ENCODE measurements around the gene UIMC1.
A peak's percentile ranks its signal among the peaks of the same experiment; 100 is the strongest.
"Not testable (repeated sequence)": the region's sequence is repeated elsewhere in the genome, so short reads cannot be mapped to it uniquely, and the experiment has no call there.

Gene UIMC1

GRCh38 chr5:176881816-176882566 lies 124.6 kb downstream of the UIMC1 start:
- no peak for DNase-seq

- DNase-seq = no peak
Observed at GRCh38 chr5:176881021-176881749, 125.4 kb downstream of the UIMC1 start.

GRCh38 chr5:176880366-176881020 lies 126.1 kb downstream of the UIMC1 start:
- no peak for DNase-seq

- no peak for DNase-seq
Observed at GRCh38 chr5:176879663-176880361, 126.8 kb downstream of the UIMC1 start.

GRCh38 chr5:176878906-176879662 lies 127.5 kb downstream of the UIMC1 start:
- no peak for DNase-seq

GRCh38 chr5:176878463-176878862 lies 128.1 kb downstream of the UIMC1 start:
- no peak for DNase-seq

GRCh38 chr5:176877793-176878331 lies 128.7 kb downstream of the UIMC1 start:
- no peak for DNase-seq

GRCh38 chr5:176876506-176877431 lies 129.8 kb downstream of the UIMC1 start:
- DNase-seq = no peak

GRCh38 chr5:176875783-176876505 lies 130.6 kb downstream of the UIMC1 start:
- DNase-seq = peak in 1 of 2 donors; percentile 15

- no peak for DNase-seq
Observed at GRCh38 chr5:176875014-176875550, 131.5 kb downstream of the UIMC1 start.

GRCh38 chr5:176874198-176874780 lies 132.3 kb downstream of the UIMC1 start:
- DNase-seq = no peak

GRCh38 chr5:176873541-176874172 lies 132.9 kb downstream of the UIMC1 start:
- no peak for DNase-seq

GRCh38 chr5:176873011-176873410 lies 133.6 kb downstream of the UIMC1 start:
- DNase-seq = not testable (repeated sequence)

GRCh38 chr5:176872586-176872985 lies 134.0 kb downstream of the UIMC1 start:
- not testable (repeated sequence) for DNase-seq

- DNase-seq = not testable (repeated sequence)
Observed at GRCh38 chr5:176870644-176871043, 135.9 kb downstream of the UIMC1 start.

GRCh38 chr5:176870110-176870591 lies 136.4 kb downstream of the UIMC1 start:
- DNase-seq = no peak

- DNase-seq = no peak
Observed at GRCh38 chr5:176869501-176870109, 137.0 kb downstream of the UIMC1 start.

- DNase-seq = no peak
Observed at GRCh38 chr5:176868731-176869130, 137.8 kb downstream of the UIMC1 start.
